Prostate gland (tissue), 2 donors: ENCODE measurements around the gene OR1I1.

Experiments used
- POLR2AphosphoS5 ChIP-seq: sonication (generic); formaldehyde crosslinking; IDR thresholded peaks from one replicate; pipeline ENCODE4 v1.6.1; 2017; ENCODE audit warnings: antibody characterized with exemption
- TF ChIP-seq, protein P1 (sequence below), 4 experiments: fragments of 200-600 bp in 2 of 4; fragments of 450-650 bp in 2 of 4; sonication (generic) in 2 of 4; IDR thresholded peaks; 1 replicate in 3 of 4; 2 replicates in 1 of 4; pipeline ENCODE4 v1.5.1; 2016 to 2019; ENCODE audit warnings: antibody characterized with exemption in 4 of 4, mild to moderate bottlenecking in 2 of 4, moderate library complexity in 2 of 4

DNA sequence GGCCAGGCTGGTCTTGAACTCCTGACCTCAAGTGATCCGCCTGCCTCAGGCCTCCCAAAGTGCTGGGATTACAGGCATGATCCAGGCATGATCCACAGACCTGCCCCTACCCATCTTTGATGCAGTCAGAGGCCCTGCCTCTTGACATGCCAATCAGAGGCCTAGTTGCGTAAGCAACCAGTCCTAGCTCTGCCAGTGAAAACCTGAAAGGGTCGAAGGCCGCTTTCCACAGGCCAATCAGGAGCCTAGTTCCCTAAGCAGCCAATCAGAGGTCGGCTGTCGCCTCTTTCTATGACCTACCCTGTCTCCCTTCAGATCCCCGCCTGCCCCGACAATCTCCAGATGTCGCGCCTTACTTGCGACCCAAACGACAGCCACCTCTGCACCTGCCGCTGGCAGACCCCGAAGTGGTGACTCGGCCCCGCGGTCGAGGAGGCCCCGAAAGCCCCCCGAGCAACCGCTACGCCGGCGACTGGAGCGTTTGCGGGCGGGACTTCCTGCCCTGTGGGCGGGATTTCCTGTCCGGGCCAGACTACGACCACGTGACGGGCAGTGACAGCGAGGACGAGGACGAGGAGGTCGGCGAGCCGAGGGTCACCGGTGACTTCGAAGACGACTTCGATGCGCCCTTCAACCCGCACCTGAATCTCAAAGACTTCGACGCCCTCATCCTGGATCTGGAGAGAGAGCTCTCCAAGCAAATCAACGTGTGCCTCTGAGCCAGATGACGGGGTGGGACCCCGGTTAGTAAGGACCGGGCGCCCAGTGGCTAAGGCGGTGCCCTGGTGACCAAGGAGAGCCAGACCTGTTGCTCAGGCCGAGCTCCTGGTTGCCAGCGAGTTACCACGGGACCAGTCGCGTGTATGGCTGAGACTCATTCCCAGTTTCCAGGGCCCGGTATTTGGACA, 31.5 kb downstream of the OR1I1 start:
- no peak for TF ChIP-seq POLR2AphosphoS5
- TF ChIP-seq, protein P1, sequence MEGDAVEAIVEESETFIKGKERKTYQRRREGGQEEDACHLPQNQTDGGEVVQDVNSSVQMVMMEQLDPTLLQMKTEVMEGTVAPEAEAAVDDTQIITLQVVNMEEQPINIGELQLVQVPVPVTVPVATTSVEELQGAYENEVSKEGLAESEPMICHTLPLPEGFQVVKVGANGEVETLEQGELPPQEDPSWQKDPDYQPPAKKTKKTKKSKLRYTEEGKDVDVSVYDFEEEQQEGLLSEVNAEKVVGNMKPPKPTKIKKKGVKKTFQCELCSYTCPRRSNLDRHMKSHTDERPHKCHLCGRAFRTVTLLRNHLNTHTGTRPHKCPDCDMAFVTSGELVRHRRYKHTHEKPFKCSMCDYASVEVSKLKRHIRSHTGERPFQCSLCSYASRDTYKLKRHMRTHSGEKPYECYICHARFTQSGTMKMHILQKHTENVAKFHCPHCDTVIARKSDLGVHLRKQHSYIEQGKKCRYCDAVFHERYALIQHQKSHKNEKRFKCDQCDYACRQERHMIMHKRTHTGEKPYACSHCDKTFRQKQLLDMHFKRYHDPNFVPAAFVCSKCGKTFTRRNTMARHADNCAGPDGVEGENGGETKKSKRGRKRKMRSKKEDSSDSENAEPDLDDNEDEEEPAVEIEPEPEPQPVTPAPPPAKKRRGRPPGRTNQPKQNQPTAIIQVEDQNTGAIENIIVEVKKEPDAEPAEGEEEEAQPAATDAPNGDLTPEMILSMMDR (IDR thresholded peaks at IDR 0.05): no peak
